NCI-H524 treated with DMSO at 0.1 percent for 48 hours (cell line): ENCODE measurements around the gene C2orf92.
A peak's percentile ranks its signal among the peaks of the same experiment; 100 is the strongest.
"Not testable (repeated sequence)": the region's sequence is repeated elsewhere in the genome, so short reads cannot be mapped to it uniquely, and the experiment has no call there.

Experiments used
- DNase-seq: peaks from one replicate; lab custom pipeline; 2025; lab: John Stamatoyannopoulos, UW

C2orf92 gene

GRCh38 chr2:97660044-97660774 lies 9.3 kb upstream of the C2orf92 start:
- DNase-seq, result no peak

GRCh38 chr2:97660775-97661389 lies 8.6 kb upstream of the C2orf92 start:
- DNase-seq, result no peak

GRCh38 chr2:97661927-97662326 lies 7.6 kb upstream of the C2orf92 start:
- DNase-seq, result no peak

GRCh38 chr2:97662386-97662894 lies 7.1 kb upstream of the C2orf92 start:
- DNase-seq, result no peak

GRCh38 chr2:97662895-97663625 lies 6.5 kb upstream of the C2orf92 start:
- no peak for DNase-seq

- no peak for DNase-seq
Observed at GRCh38 chr2:97663626-97663961, 5.9 kb upstream of the C2orf92 start.

GRCh38 chr2:97663962-97664635 lies 5.4 kb upstream of the C2orf92 start, which contains the start of gene ACTR1B:
Gene ACTR1B (minus strand): TSS chr2:97664044. CDS start chr2:97663890, 154 bp downstream.
- peak; percentile 92 for DNase-seq

- no peak for DNase-seq
Observed at GRCh38 chr2:97664636-97664970, 4.9 kb upstream of the C2orf92 start.

GRCh38 chr2:97670471-97670870 lies 958 bp downstream of the C2orf92 start:
- no peak for DNase-seq

- DNase-seq, result no peak
Observed at GRCh38 chr2:97671526-97671925, 2.0 kb downstream of the C2orf92 start.

- DNase-seq, result not testable (repeated sequence)
Observed at GRCh38 chr2:97672606-97673140, 3.2 kb downstream of the C2orf92 start.

GRCh38 chr2:97673182-97673914 lies 3.8 kb downstream of the C2orf92 start:
- DNase-seq, result no peak

GRCh38 chr2:97673915-97674283 lies 4.4 kb downstream of the C2orf92 start:
- no peak for DNase-seq

GRCh38 chr2:97675430-97676113 lies 6.1 kb downstream of the C2orf92 start:
- DNase-seq, result no peak

GRCh38 chr2:97676620-97677019 lies 7.1 kb downstream of the C2orf92 start:
- DNase-seq, result no peak

- DNase-seq, result no peak
Observed at GRCh38 chr2:97677480-97677879, 8.0 kb downstream of the C2orf92 start.

GRCh38 chr2:97678298-97678697 lies 8.8 kb downstream of the C2orf92 start:
- DNase-seq, result no peak

- not testable (repeated sequence) for DNase-seq
Observed at GRCh38 chr2:97687235-97687634, 17.7 kb downstream of the C2orf92 start.

GRCh38 chr2:97688062-97688827 lies 18.7 kb downstream of the C2orf92 start:
- no peak for DNase-seq

- DNase-seq, result no peak
Observed at GRCh38 chr2:97691166-97691565, 21.7 kb downstream of the C2orf92 start.
